Epithelial cell of esophagus (primary cell): ENCODE data around the gene PPP6C.
"Not testable (repeated sequence)": the region's sequence is repeated elsewhere in the genome, so short reads cannot be mapped to it uniquely, and the experiment has no call there.

Experiments
- DNase-seq: peaks from one replicate; pipeline ENCODE4 v3.0.0; 2010; ENCODE audit warnings: low read depth
- H3K4me3 ChIP-seq: 2 replicates; pipeline ENCODE4 v1.5.1; 2011; ENCODE audit warnings: mild to moderate bottlenecking, low read length, control low read depth
- CTCF ChIP-seq: IDR thresholded peaks from 2 replicates; pipeline ENCODE4 v1.5.1; 2011; ENCODE audit warnings: low read depth, mild to moderate bottlenecking, low read length, control low read depth, inconsistent platforms; ENCODE audit not compliant: insufficient read depth; ENCODE audit errors: missing control alignments

The PPP6C gene

GRCh38 chr9:125190361-125190801, 778 bp upstream of the PPP6C start:
- DNase-seq, result no peak
- peak overlapping the region; percentile 96 for H3K4me3 ChIP-seq

GRCh38 chr9:125189011-125189360, 617 bp downstream of the PPP6C start:
- peak; percentile 21 for DNase-seq
- no peak for TF ChIP-seq CTCF
- peak overlapping the region; percentile 96 for H3K4me3 ChIP-seq

More at GRCh38 chr9:125190361-125190801, 778 bp upstream of the PPP6C start:
- TF ChIP-seq CTCF, result no peak

GRCh38 chr9:125183561-125183960, 6.0 kb downstream of the PPP6C start:
- TF ChIP-seq CTCF, result no peak
- no peak for DNase-seq
- H3K4me3 ChIP-seq, result no peak overlapping the region

DNA sequence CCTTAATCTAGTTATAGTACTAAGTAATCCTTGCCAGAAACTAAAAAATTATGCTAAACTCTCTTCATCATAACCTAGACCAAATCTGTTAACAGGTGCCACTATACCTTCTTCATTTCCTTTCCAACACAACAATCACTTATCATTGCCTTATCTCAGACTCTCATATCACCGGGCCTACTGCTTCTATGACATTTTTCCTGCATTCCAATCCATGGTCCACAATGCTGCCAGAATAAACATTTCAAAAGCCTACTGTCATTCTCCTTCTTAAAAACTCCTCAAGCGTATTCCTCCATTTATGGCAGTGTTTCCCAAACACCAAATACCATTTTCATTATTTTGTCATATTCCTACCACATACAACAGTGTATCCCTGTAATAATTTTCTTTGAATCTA, 6.5 kb downstream of the PPP6C start:
- no peak overlapping the region for H3K4me3 ChIP-seq
- no peak for DNase-seq
- no peak for TF ChIP-seq CTCF

DNA sequence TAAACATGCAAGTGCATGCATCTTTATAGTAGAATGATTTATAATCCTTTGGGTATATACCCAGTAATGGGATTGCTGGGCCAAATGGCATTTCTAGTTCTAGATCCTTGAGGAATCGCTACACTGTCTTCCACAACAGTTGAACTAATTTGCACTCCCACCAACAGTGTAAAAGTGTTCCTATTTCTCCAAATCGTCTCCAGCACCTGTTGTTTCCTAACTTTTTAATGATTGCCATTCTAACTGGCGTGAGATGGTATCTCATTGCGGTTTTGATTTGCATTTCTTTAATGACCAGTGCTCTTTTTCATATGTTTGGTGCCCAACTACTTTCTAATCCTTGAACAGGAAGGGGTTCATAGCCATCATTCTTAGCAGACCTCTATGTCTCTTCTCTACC, 7.8 kb downstream of the PPP6C start:
- H3K4me3 ChIP-seq, DNase-seq: not testable (repeated sequence)

DNA sequence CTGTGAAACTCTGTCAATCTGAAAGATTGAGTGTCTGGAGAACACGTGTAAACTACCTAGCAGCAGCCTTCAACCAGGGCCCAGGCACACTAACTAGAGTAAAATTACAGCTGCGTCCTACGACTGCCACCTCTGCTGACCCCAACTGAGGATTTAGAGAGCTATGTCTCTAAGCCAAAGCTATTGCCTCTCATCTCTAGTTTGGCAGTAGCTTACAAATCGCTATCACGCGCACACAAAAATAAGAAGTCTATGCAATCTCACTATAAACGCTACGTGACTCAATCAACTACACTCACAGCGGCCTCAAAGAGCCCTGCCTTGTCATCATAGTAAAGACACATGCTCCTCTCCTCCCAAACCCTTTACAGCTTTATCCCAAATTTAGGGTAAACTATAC, 8.7 kb downstream of the PPP6C start:
- no peak overlapping the region for H3K4me3 ChIP-seq
- DNase-seq, result no peak
- no peak for TF ChIP-seq CTCF

GRCh38 chr9:125179776-125180175, 9.8 kb downstream of the PPP6C start:
- not testable (repeated sequence) for DNase-seq, H3K4me3 ChIP-seq

DNA sequence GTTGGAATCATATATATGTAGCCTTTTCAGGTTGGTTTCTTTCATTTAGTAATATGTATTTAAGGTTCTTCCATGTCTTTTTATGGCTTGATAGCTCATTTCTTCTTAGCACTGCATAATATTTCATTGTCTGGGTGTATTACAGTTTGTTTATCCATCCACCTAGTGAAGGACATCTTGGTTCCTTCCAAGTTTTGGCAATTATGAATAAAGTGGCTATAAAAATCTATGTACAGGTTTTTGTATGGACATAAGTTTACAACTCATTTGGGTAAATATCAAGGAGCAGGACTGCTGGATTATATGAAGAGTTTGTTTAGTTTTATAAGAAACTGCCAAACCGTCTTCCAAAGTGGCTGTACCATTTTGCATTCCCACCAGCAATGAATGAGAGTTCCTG, 11.7 kb downstream of the PPP6C start:
- DNase-seq, result no peak
- no peak overlapping the region for H3K4me3 ChIP-seq
- TF ChIP-seq CTCF, result no peak
